RWPE1 (cell line): ENCODE measurements around the gene PCGF3.

ENCODE experiments used
- CTCF ChIA-PET: fragments of 350-600 bp; sonication (Branson Sonifier 250); formaldehyde crosslinking; extraction: SDS; loops from one replicate; lab custom pipeline; 2021; lab: Yijun Ruan, JAX
- POLR2A ChIA-PET: fragments of 400-600 bp; formaldehyde crosslinking; extraction: SDS; loops from one replicate; lab custom pipeline; 2020; ENCODE audit warnings: antibody characterized with exemption; ENCODE audit not compliant: low non-redundant PET; lab: Yijun Ruan, JAX
- DNase-seq: peaks from one replicate; pipeline ENCODE4 v3.0.0; 2012; ENCODE audit warnings: low spot score
- H3K27ac ChIP-seq: fragments of 450-650 bp; 2 replicates; pipeline ENCODE4 v1.5.1; 2017
- TF ChIP-seq, protein P1 (sequence below): fragments of 450-650 bp; conservative IDR thresholded peaks from 2 replicates; pipeline ENCODE4 v1.5.1; 2017; ENCODE audit warnings: low read depth, mild to moderate bottlenecking

PCGF3 gene

GRCh38 chr4:766559-767283 lies 61.1 kb downstream of the PCGF3 start:
- ChIA-PET POLR2A (interaction anchor here (0.7 kb wide), 1 partner anchor 13 kb away, joined by 3 read pairs; no protein-coding TSS in a partner anchor), CTCF (interaction anchor here (0.6 to 0.7 kb wide), 2 partner anchors 45 to 501 kb away, joined by 4 read pairs; no protein-coding TSS in a partner anchor)
- TF ChIP-seq, protein P1, sequence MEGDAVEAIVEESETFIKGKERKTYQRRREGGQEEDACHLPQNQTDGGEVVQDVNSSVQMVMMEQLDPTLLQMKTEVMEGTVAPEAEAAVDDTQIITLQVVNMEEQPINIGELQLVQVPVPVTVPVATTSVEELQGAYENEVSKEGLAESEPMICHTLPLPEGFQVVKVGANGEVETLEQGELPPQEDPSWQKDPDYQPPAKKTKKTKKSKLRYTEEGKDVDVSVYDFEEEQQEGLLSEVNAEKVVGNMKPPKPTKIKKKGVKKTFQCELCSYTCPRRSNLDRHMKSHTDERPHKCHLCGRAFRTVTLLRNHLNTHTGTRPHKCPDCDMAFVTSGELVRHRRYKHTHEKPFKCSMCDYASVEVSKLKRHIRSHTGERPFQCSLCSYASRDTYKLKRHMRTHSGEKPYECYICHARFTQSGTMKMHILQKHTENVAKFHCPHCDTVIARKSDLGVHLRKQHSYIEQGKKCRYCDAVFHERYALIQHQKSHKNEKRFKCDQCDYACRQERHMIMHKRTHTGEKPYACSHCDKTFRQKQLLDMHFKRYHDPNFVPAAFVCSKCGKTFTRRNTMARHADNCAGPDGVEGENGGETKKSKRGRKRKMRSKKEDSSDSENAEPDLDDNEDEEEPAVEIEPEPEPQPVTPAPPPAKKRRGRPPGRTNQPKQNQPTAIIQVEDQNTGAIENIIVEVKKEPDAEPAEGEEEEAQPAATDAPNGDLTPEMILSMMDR: no peak
- H3K27ac ChIP-seq: peak overlapping the region; percentile 75
- DNase-seq: no peak

GRCh38 chr4:768076-768475 lies 62.4 kb downstream of the PCGF3 start:
- TF ChIP-seq, protein P1: no peak
- no peak for DNase-seq
- no peak overlapping the region for H3K27ac ChIP-seq
- ChIA-PET CTCF (interaction anchor here (0.6 kb wide), 1 partner anchor 761 kb away, joined by 7 read pairs; no protein-coding TSS in a partner anchor), POLR2A (no interaction called here)

GRCh38 chr4:768995-769394 lies 63.4 kb downstream of the PCGF3 start:
- DNase-seq: no peak
- CTCF ChIA-PET: no interaction called here
- TF ChIP-seq, protein P1: no peak
- POLR2A ChIA-PET: no interaction called here
- H3K27ac ChIP-seq: no peak overlapping the region

GRCh38 chr4:769511-769910 lies 63.9 kb downstream of the PCGF3 start:
- no peak for DNase-seq
- H3K27ac ChIP-seq: no peak overlapping the region
- ChIA-PET CTCF (no interaction called here), POLR2A (no interaction called here)
- TF ChIP-seq, protein P1: no peak

GRCh38 chr4:770022-770421 lies 64.4 kb downstream of the PCGF3 start:
- H3K27ac ChIP-seq: no peak overlapping the region
- CTCF ChIA-PET: interaction anchor here (0.6 kb wide), 1 partner anchor 388 kb away, joined by 7 read pairs; no protein-coding TSS in a partner anchor
- POLR2A ChIA-PET: no interaction called here
- TF ChIP-seq, protein P1: no peak
- DNase-seq: no peak

DNA sequence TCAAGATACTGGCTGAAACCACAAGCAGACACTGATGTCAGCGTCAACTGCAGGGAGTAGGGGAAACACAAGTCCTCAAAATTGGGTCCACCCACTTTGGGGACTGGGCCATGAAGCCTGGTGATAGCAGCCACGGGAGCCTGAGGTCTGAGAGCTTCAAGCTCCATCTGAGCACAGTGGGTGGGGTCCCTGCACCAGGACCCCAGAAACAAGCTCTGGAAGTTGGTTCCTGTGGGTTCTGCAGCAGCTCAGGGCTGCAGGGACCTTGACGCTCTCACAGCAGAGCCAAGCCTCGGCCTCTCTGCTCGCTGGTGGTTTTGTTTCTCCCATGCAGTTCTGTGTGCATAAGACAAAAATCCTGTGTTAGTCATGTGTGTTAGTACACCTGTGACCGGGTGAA lies 65.8 kb downstream of the PCGF3 start:
- DNase-seq: no peak
- TF ChIP-seq, protein P1: no peak
- H3K27ac ChIP-seq: peak overlapping the region; percentile 49
- CTCF ChIA-PET: no interaction called here
- POLR2A ChIA-PET: no interaction called here
